Retinal pigment epithelial cell (primary cell): ENCODE data around the gene SLC35F4.

Experiments
- DNase-seq: peaks from one replicate; pipeline ENCODE4 v3.0.0-alpha.2; 2010; ENCODE audit warnings: low read depth
- H3K4me3 ChIP-seq: 2 replicates; pipeline ENCODE4 v1.5.1; 2011; ENCODE audit warnings: mild to moderate bottlenecking, low read length, control low read depth, moderate library complexity
- CTCF ChIP-seq: conservative IDR thresholded peaks from 2 replicates; pipeline ENCODE4 v1.5.1; 2011; ENCODE audit warnings: low read depth, low read length, control low read depth, inconsistent platforms

Gene SLC35F4

GRCh38 chr14:57837267-57837666 lies 28.6 kb downstream of the SLC35F4 start:
- no peak for TF ChIP-seq CTCF
- no peak overlapping the region for H3K4me3 ChIP-seq
- DNase-seq = no peak

- no peak for DNase-seq
- H3K4me3 ChIP-seq = no peak overlapping the region
- TF ChIP-seq CTCF = no peak
Observed at GRCh38 chr14:57835766-57836165, 30.1 kb downstream of the SLC35F4 start.

- H3K4me3 ChIP-seq = no peak overlapping the region
- DNase-seq = no peak
- TF ChIP-seq CTCF = no peak
Observed at GRCh38 chr14:57834961-57835360, 30.9 kb downstream of the SLC35F4 start.

DNA sequence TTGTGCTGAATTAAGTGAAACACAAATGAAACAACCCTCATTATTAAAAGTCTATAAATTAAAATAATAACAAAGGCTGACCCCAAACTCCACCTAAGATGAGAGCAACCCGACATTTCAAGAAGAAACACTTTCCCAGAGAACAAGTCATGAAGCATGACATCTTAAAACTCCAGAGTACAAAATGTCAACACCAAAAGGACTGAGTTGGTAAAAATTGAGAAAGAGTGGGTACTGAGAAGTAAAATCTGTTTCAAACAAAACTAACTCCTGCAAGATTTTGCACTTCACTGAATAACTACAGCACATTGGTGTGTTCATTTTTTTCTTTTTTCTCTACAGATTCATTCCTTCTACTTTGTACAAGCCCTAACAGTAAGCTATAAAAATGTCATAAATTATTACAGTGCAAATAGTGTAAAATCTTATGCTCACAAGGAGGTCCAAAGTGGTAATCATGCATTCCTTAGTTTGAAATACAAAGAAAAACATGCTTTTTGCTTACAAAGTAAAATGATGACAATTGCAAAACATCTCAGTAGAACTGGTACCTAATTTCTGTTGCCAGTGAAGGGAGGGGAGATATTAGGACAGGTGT lies 31.8 kb downstream of the SLC35F4 start:
- H3K4me3 ChIP-seq = no peak overlapping the region
- TF ChIP-seq CTCF = no peak
- DNase-seq = no peak

- TF ChIP-seq CTCF = no peak
- DNase-seq = peak; percentile 63
- no peak overlapping the region for H3K4me3 ChIP-seq
Observed at GRCh38 chr14:57833323-57833722, 32.6 kb downstream of the SLC35F4 start.

- H3K4me3 ChIP-seq = no peak overlapping the region
- no peak for TF ChIP-seq CTCF
- DNase-seq = no peak
Observed at GRCh38 chr14:57831981-57832380, 33.9 kb downstream of the SLC35F4 start.

DNA sequence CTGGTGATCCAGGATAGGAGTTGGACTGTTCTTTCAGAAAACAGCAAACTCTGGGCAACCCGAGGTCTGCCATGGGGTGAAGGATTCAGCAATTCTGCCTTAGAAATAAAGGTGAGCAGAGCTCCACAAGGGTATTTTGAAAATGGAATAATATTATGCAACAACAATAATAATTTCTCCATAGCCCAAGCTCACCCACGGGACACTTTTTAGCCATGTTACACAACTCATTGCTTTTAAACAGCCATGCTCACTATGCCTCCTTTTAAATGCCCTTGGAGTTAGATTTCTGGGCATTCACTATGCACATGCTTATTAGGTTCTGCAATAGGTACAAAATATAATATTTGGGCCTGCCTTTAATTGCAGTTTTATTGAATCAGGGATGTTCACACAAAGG lies 37.2 kb downstream of the SLC35F4 start:
- TF ChIP-seq CTCF = no peak
- no peak for DNase-seq

More for the DNA sequence above, 37.2 kb downstream of the SLC35F4 start:
- H3K4me3 ChIP-seq = no peak overlapping the region
